ENCODE measurements around the gene GLT8D1.

The GLT8D1 gene

GRCh38 chr3:52710512-52710911, 4.9 kb upstream of the GLT8D1 start:
- no peak for DNase-seq

- DNase-seq, result no peak
Measured at GRCh38 chr3:52707585-52707984, 2.0 kb upstream of the GLT8D1 start.

DNA sequence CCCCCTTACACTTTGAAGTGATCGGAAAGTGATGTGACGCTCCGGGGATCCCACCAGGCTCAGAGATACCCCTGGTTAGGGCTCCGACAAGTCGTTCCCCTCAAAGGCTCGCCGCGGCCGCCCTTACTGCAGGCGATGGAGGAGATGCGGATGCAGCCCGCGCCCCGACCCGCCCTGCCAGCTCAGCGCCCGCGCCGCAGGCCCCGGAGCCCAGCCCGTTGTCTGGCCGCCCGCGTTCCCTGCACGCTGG, 228 bp downstream of the GLT8D1 start:
- DNase-seq, result no peak

DNA sequence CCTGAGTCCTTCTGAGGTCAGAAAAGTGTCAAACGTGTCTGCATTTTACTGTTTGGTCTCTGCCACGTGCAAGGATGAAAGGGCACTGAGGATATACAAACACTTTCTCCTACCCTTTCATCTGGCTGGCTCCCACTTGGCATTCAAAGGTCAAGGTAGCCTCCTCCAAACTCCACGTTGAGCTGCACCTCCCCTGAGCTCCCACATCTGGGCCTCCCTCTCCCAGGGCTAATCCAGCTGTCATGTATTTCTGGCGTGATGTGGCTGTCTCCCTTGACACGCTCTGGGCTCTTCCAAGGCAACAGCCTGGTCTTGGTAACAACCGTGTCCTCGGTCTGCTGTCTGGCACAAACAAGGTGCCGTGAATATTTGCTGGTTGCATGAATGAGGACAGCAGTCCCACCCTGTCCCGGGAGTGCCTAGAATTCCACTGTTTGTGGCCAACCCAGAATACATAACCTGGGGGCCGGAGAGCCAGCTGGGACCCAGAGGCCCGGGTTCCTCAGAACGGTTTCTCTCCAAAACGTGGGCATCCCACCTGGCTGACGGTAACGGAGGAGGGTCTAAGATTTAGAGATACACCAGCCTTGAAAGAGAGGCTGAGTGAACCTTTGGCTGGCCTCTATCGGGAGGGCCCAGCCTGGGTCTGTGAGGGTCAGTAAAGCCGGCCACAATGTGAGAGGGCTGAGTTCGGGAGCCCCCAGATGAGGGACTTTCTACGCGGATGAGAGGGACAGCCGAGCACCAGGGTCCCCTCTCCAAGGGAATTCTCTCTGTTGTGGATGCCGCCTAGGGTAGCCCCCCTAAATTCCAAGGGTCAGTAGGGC, 767 bp downstream of the GLT8D1 start:
- no peak for DNase-seq

DNA sequence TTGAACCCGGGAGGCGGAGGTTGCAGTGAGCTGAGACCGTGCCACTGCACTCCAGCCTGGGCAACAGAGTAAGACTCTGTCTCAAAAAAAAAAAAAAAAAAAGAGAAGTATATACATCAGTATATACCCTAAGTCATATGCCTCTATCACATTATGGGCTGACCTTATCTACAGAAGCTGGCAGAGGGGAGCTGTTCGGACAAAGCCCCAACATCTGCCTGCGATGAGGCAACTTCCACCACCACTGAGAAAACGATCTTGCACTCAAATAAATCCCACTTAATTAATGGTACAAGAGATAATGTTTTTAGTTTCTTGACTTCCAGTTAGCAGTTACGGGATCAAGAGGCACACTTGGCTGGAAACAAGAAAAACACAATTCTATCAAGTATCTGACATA, 2.2 kb downstream of the GLT8D1 start:
- no peak for DNase-seq

DNA sequence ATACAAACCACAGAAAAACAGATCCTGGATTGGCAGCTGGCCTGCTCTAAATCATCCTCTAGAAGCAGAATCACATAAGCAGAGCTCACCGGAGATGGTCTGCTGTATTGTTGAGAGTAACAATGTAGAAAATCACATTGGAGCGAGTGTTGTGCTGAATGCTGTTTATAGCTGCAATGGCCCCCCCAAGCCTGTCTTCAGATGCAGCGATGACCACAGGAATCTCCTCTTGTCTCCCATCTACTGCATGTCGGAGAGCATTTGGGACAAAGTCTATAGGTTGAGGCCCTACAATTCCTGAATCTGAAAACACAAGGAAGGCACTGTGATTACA, 8.0 kb downstream of the GLT8D1 start:
- DNase-seq, result no peak

GRCh38 chr3:52696830-52697631, 8.6 kb downstream of the GLT8D1 start:
- no peak for DNase-seq

- DNase-seq, result no peak
Measured at GRCh38 chr3:52695798-52696671, 9.6 kb downstream of the GLT8D1 start.

DNA sequence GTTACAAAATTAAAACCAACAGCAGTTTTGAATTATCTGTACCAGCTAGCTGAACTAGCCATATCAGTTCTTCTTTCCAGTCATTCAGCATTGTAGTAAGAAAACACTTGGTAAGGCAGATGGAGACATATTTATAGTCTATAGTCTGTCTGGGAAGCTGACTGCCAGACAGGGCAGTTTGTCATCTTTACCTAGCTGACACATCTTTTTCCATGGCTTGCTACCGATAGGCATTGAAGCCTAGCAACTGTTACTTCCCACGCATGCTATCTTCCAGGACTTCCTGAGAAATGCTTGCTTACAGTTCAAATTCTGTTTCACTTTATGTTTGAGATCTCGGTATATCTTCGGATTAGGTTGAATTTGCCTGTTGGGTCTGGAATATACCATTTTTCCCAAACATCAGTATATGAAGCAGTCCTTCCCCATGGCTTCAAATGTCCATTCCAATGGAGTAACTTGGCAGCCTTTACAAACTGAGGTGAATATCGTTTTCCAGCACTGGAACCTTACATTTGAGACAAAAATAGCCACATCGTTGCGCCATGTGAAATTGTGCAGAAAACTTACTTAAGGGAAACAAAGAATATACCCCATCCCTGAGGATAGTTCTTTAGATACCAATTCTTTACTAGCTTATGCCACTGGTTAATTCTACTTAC, 10.9 kb downstream of the GLT8D1 start:
- no peak for DNase-seq

DNA sequence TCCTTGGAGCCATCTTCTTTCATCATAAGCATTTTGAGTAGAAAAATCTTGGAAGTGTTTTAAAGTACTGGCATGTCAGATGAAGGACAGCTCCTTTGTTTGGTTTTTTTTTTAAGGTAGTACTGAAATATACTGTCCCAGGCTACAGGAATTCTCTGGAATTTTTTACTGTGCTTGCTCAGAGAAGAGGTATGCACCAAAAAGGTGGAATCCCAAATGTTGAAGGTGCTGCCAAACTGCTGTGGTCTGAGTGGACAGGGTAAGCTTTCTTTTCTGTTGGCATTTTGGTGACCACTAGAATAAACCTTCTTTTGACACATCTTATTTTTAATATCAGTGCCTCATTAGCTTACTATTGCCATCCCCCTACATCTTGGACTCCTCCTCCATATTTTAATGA, 12.5 kb downstream of the GLT8D1 start:
- no peak for DNase-seq

DNA sequence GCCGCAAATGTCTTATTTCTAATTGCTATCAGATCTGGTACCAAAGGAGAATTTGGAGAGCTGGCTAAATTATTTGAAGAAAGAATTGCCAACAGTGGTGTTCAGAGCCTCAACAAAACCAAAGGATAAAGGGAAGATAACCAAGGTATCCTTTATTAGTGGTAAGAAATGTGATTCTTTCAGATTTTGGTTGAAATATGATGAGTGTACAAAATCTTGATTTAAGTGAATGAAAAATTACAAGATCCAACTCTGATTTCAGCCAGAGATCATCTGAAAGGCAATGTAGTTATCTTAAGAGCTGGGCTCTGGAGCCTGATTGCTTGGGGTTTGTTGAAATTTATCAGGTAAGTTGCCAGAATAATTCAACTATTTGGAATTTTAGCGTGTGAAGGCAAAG, 15.0 kb downstream of the GLT8D1 start:
- no peak for DNase-seq

GRCh38 chr3:52689151-52689550, 16.4 kb downstream of the GLT8D1 start:
- DNase-seq, result no peak

GRCh38 chr3:52688266-52688665, 17.3 kb downstream of the GLT8D1 start:
- no peak for DNase-seq

- peak; percentile 89 for DNase-seq
Measured at GRCh38 chr3:52685709-52686691, 19.6 kb downstream of the GLT8D1 start, which contains the start of the genes GNL3 and PBRM1. TSS of gene GNL3 (plus strand) at chr3:52686032. CDS start at chr3:52686093, 61 bp downstream. TSS of gene PBRM1 (minus strand) at chr3:52685913.

DNA sequence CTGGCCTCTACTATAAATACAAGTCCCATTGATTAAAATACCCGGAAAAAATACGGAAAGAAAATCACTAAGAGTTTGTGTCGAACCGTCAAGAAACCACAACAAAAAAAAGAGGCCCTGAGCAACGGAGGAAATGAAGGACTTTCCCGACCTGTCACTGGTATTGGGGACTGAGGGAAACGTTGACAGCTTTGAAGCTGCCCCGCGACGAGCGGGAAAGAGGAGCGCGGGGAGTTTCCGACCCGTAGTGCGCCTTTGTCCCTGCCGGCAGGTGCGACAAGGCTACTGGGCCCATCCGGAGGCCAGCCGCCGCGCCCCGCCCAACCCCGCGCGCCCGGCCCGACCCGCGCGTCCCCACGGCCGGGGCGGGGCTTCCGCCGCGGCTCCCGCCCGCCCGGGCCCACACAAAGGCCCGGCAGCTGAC, 20.3 kb downstream of the GLT8D1 start:
- peak; percentile 75 for DNase-seq

GRCh38 chr3:52684184-52684583, 21.4 kb downstream of the GLT8D1 start:
- no peak for DNase-seq

DNA sequence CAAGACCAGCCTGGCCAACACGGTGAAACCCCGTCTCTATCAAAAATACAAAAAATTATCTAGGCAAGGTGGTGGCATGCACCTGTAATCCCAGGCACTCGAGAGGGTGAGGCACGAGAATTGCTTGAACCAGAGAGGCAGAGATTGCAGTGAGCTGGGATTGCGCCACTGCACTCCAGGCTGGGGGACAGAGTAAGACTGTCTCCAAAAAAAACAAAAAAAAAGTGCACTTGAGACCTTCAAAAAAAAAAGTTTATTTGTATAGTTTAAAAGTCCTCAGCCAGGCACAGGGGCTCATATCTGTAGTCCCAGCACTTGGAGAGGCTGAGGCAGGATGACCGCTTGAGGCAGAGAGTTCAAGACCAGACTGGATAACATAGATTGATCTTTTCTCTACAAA, 22.0 kb downstream of the GLT8D1 start:
- no peak for DNase-seq

DNA sequence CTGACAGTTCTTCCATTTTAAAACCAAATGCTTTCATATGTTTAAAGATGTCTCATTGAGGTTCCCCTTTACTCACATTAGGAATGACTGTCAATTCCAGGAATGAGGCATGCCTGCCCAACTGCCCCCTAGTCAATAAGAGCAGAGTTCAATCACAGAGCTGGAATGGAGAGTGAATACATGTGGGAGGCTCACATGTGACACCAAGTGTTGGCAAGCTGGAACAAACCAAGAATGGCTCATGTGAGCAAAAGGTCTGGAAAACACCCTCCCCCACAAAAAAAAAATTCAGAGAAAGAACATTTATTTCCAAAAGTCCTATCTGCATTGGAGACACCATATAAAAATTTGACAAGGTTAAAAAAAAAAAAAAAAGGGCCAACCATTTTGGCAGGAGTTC, 23.6 kb downstream of the GLT8D1 start:
- no peak for DNase-seq

GRCh38 chr3:52681596-52681995, 24.0 kb downstream of the GLT8D1 start:
- DNase-seq, result no peak

DNA sequence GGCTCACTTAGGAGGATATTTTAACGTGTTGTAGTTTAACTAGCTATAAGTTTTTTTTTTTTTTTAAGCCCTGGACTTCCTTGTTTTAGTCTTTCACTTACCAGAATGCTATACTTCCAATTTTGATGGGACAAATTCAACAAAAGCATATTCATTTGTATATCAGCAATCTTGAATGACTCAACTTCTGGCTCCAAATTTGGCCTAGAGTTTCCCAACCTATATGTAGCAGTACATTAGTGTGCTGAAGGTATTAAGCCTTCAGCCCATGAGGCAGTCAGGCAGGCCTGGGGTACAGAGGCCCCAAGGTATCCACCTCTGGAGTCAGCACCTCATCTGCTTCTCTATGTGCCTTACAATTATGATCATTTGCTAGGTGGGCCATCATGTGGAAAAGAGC, 25.8 kb downstream of the GLT8D1 start:
- no peak for DNase-seq

DNA sequence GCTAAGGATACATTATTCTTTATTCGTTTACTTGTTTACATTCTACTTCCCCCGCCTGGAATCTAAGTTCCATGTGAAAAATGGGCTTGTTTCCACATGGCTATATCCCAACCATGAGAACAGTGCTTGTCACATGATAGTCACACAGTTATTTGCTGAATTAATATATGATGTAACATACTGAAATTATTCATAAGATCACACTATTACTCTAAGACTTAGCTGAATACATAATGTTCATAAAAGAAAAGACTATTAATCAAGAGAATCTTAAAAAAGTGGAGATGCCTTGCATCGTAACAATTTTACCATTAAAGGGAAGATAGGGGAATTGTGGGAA, 26.4 kb downstream of the GLT8D1 start:
- DNase-seq, result no peak
